Effector CD8-positive, alpha-beta T cell (primary cell): ENCODE measurements around the gene DTNBP1.

Experiments used
- DNase-seq: peaks from one replicate; lab custom pipeline; 2025; lab: John Stamatoyannopoulos, UW

The DTNBP1 gene

GRCh38 chr6:15533379-15534026, 129.3 kb downstream of the DTNBP1 start:
- DNase-seq = no peak

GRCh38 chr6:15531973-15532372, 130.9 kb downstream of the DTNBP1 start:
- DNase-seq = no peak

- no peak for DNase-seq
Observed at GRCh38 chr6:15530411-15530810, 132.4 kb downstream of the DTNBP1 start.

- DNase-seq = no peak
Observed at GRCh38 chr6:15528870-15529269, 134.0 kb downstream of the DTNBP1 start.

GRCh38 chr6:15527838-15528617, 134.8 kb downstream of the DTNBP1 start:
- no peak for DNase-seq

- DNase-seq = no peak
Observed at GRCh38 chr6:15526212-15526701, 136.6 kb downstream of the DTNBP1 start.

- DNase-seq = no peak
Observed at GRCh38 chr6:15524861-15525401, 137.9 kb downstream of the DTNBP1 start.

GRCh38 chr6:15523679-15524630, 138.9 kb downstream of the DTNBP1 start:
- DNase-seq = no peak

- DNase-seq = no peak
Observed at GRCh38 chr6:15522856-15523529, 139.8 kb downstream of the DTNBP1 start.

GRCh38 chr6:15522427-15522826, 140.4 kb downstream of the DTNBP1 start:
- no peak for DNase-seq

- no peak for DNase-seq
Observed at GRCh38 chr6:15522026-15522425, 140.8 kb downstream of the DTNBP1 start.

- no peak for DNase-seq
Observed at GRCh38 chr6:15521582-15521981, 141.2 kb downstream of the DTNBP1 start.

- no peak for DNase-seq
Observed at GRCh38 chr6:15520626-15521203, 142.1 kb downstream of the DTNBP1 start.

GRCh38 chr6:15519681-15520080, 143.1 kb downstream of the DTNBP1 start:
- no peak for DNase-seq

GRCh38 chr6:15518878-15519277, 143.9 kb downstream of the DTNBP1 start:
- no peak for DNase-seq

- no peak for DNase-seq
Observed at GRCh38 chr6:15518057-15518456, 144.8 kb downstream of the DTNBP1 start.

GRCh38 chr6:15517600-15517999, 145.2 kb downstream of the DTNBP1 start:
- no peak for DNase-seq

GRCh38 chr6:15516923-15517560, 145.8 kb downstream of the DTNBP1 start:
- DNase-seq = no peak

- no peak for DNase-seq
Observed at GRCh38 chr6:15516378-15516777, 146.4 kb downstream of the DTNBP1 start.

- no peak for DNase-seq
Observed at GRCh38 chr6:15515660-15516375, 147.0 kb downstream of the DTNBP1 start.
